Measurements from ENCODE around the gene SLC39A5. TPM values are rescaled to one million over a fixed set of nuclear protein-coding genes. Genes with fewer than 3 reads are reported as not detected.
"Not testable (repeated sequence)": the region's sequence is repeated elsewhere in the genome, so short reads cannot be mapped to it uniquely, and the experiment has no call there.

Gene SLC39A5
- total and polyA plus RNA-seq, 8 donors: 0.29 to 6.6 (median 3.9) TPM; not detected in 1

GRCh38 chr12:56271031-56271430 lies 41.2 kb downstream of the SLC39A5 start:
- DNase-seq (peak in 1 of 4 donors; percentile 19), ATAC-seq (no peak)
- Histone ChIP-seq H3K4me1 (peaks cover 4 to 13% of the 10 kb centered on the region in 2 donors), H3K4me3 (no peak overlapping the region), H3K9me3 (no peaks in the 10 kb centered on the region), H3K27me3 (no peaks in the 10 kb centered on the region), H3K36me3 (peaks cover 0 to 58% of the 10 kb centered on the region in 2 donors), H3K27ac (no peak overlapping the region)
- intact Hi-C loops (cut with DNase I): no loop called here
- no peak for TF ChIP-seq CTCF (IDR thresholded peaks at IDR 0.05)

- H3K4me3 ChIP-seq; ATAC-seq; intact Hi-C loops (cut with DNase I); H3K9me3 ChIP-seq; DNase-seq; H3K27me3 ChIP-seq; H3K4me1 ChIP-seq; H3K27ac ChIP-seq: not testable (repeated sequence)
- H3K36me3 ChIP-seq: peaks cover 0 to 72% of the 10 kb centered on the region in 2 donors
These were observed 42.6 kb downstream of the SLC39A5 start for GRCh38 chr12:56272468-56272867.

- H3K27me3 ChIP-seq: no peaks in the 10 kb centered on the region
- H3K9me3 ChIP-seq: no peaks in the 10 kb centered on the region
- DNase-seq (no peak), ATAC-seq (no peak)
- H3K27ac ChIP-seq: no peak overlapping the region
- no peaks in the 10 kb centered on the region for H3K4me1 ChIP-seq
- intact Hi-C loops (cut with DNase I): no loop called here
- no peak for TF ChIP-seq CTCF (IDR thresholded peaks at IDR 0.05)
- H3K36me3 ChIP-seq: peaks cover 0 to 91% of the 10 kb centered on the region in 2 donors
- no peak overlapping the region for H3K4me3 ChIP-seq
These were observed 44.4 kb downstream of the SLC39A5 start for GRCh38 chr12:56274299-56274698.

- DNase-seq (no peak), ATAC-seq (no peak)
- H3K9me3 ChIP-seq: no peaks in the 10 kb centered on the region
- intact Hi-C loops (cut with DNase I): no loop called here
- TF ChIP-seq CTCF (IDR thresholded peaks at IDR 0.05): no peak
- peaks cover 0 to 100% of the 10 kb centered on the region in 2 donors for H3K36me3 ChIP-seq
- H3K4me1 ChIP-seq: no peaks in the 10 kb centered on the region
- H3K4me3 ChIP-seq: no peak overlapping the region
- H3K27me3 ChIP-seq: no peaks in the 10 kb centered on the region
- no peak overlapping the region for H3K27ac ChIP-seq
These were observed 49.1 kb downstream of the SLC39A5 start for GRCh38 chr12:56278905-56279304.

- DNase-seq (no peak), ATAC-seq (no peak)
- Histone ChIP-seq H3K9me3 (no peaks in the 10 kb centered on the region), H3K4me1 (no peaks in the 10 kb centered on the region), H3K36me3 (peaks cover 0 to 100% of the 10 kb centered on the region in 2 donors), H3K27ac (no peak overlapping the region), H3K4me3 (no peak overlapping the region), H3K27me3 (no peaks in the 10 kb centered on the region)
- intact Hi-C loops (cut with DNase I): no loop called here
- TF ChIP-seq CTCF (IDR thresholded peaks at IDR 0.05): no peak
These were observed 51.0 kb downstream of the SLC39A5 start for GRCh38 chr12:56280849-56281248.

GRCh38 chr12:56282030-56282429 lies 52.2 kb downstream of the SLC39A5 start:
- ATAC-seq: no peak
- intact Hi-C loops (cut with DNase I): no loop called here
- H3K9me3 ChIP-seq: no peaks in the 10 kb centered on the region
- no peak for TF ChIP-seq CTCF (IDR thresholded peaks at IDR 0.05)
- no peaks in the 10 kb centered on the region for H3K27me3 ChIP-seq
- peaks cover 0 to 93% of the 10 kb centered on the region in 2 donors for H3K36me3 ChIP-seq
- no peak overlapping the region for H3K27ac ChIP-seq
- no peak overlapping the region for H3K4me3 ChIP-seq
- no peak for DNase-seq
- H3K4me1 ChIP-seq: peaks cover 0 to 11% of the 10 kb centered on the region in 2 donors

All from left lung (tissue), 10 donors.